MCF 10A (cell line): ENCODE measurements around the gene DBF4. TPM values are rescaled to one million over a fixed set of nuclear protein-coding genes. Genes with fewer than 3 reads are reported as not detected.
A peak's percentile ranks its signal among the peaks of the same experiment; 100 is the strongest.

Experiments used
- BruUV-seq: library from RNA; stranded (reverse); fragments of 400-500 nt; replicated peaks from 2 replicates; lab custom pipeline; 2021; lab: Mats Ljungman, UMichigan
- CTCF ChIA-PET: fragments of 300-600 bp; sonication (Branson Sonifier 250); formaldehyde crosslinking; extraction: SDS; loops from one replicate; lab custom pipeline; 2021; ENCODE audit warnings: antibody characterized with exemption, inconsistent platforms; lab: Yijun Ruan, JAX
- POLR2A ChIA-PET: fragments of 300-600, 350-650 bp; sonication (Branson Sonifier 250); formaldehyde crosslinking; extraction: SDS; loops from one replicate; lab custom pipeline; 2020; ENCODE audit warnings: antibody characterized with exemption, inconsistent platforms; lab: Yijun Ruan, JAX
- DNase-seq: peaks from one replicate; pipeline ENCODE4 v3.0.0-alpha.2; 2018; ENCODE audit not compliant: unreplicated experiment
- H3K27ac Mint-ChIP-seq: one replicate; pipeline ENCODE4 v1.8.0; 2022; ENCODE audit warnings: mild to moderate bottlenecking, low read depth, mixed read lengths; ENCODE audit not compliant: unreplicated experiment
- H3K27me3 Mint-ChIP-seq: one replicate; pipeline ENCODE4 v1.8.0; 2022; ENCODE audit warnings: mixed read lengths; ENCODE audit not compliant: insufficient read depth, unreplicated experiment
- H3K36me3 Mint-ChIP-seq: one replicate; pipeline ENCODE4 v1.8.0; 2022; ENCODE audit warnings: mild to moderate bottlenecking, moderate library complexity, mixed read lengths; ENCODE audit not compliant: insufficient read depth, unreplicated experiment
- H3K4me1 Mint-ChIP-seq: one replicate; pipeline ENCODE4 v1.8.0; 2022; ENCODE audit warnings: mixed read lengths; ENCODE audit not compliant: insufficient read depth, unreplicated experiment
- H3K4me3 Mint-ChIP-seq: one replicate; pipeline ENCODE4 v1.8.0; 2022; ENCODE audit warnings: mild to moderate bottlenecking, moderate library complexity, mixed read lengths; ENCODE audit not compliant: unreplicated experiment
- H3K9me3 Mint-ChIP-seq: one replicate; pipeline ENCODE4 v1.8.0; 2022; ENCODE audit warnings: mixed read lengths; ENCODE audit not compliant: unreplicated experiment
- CTCF ChIP-seq: fragments of 200-600 bp; IDR thresholded peaks from one replicate; pipeline ENCODE4 v1.8.0; 2022; ENCODE audit warnings: antibody characterized with exemption, mild to moderate bottlenecking; ENCODE audit not compliant: unreplicated experiment
- intact Hi-C: fragments of 100-400 bp; cut with micrococcal nuclease; formaldehyde crosslinking; loops from 2 replicates; pipeline ENCODE4 v1.14.1; 2022
- total RNA-seq: library from RNA; stranded (reverse); gene quantifications from 2 replicates; pipeline ENCODE4 v1.2.3, GENCODE V29; 2022

DBF4 gene
- total RNA-seq, 1 experiment from 2014 or later: 27.4 TPM

GRCh38 chr7:87882151-87882937 is 6.1 kb downstream of the DBF4 start:
- Mint-ChIP-seq H3K36me3 (peaks cover 23% of the 10 kb centered on the region), H3K4me3 (no peak overlapping the region), H3K27me3 (no peaks in the 10 kb centered on the region), H3K27ac (peak overlapping the region; percentile 66), H3K4me1 (peaks cover 15% of the 10 kb centered on the region), H3K9me3 (no peaks in the 10 kb centered on the region)
- no peak for DNase-seq
- intact Hi-C loops: no loop called here
- POLR2A ChIA-PET: no interaction called here
- CTCF ChIA-PET: interaction anchor here (0.6 to 1.3 kb wide), 3 partner anchors 227 to 570 kb away, joined by 3 to 4 read pairs (median 4); no protein-coding TSS in a partner anchor
- no TSS peak for BruUV-seq
- TF ChIP-seq CTCF: no peak

GRCh38 chr7:87885018-87885417 is 8.7 kb downstream of the DBF4 start:
- TF ChIP-seq CTCF: no peak
- no peak for DNase-seq
- ChIA-PET POLR2A (interaction anchor here (3.4 kb wide), 1 partner anchor 9 kb away, joined by 12 read pairs; the partner anchor contains the start of genes DBF4 and SLC25A40), CTCF (interaction anchor here (0.6 to 6.6 kb wide), 8 partner anchors 10 to 379 kb away, joined by 3 to 53 read pairs (median 5); no protein-coding TSS in a partner anchor)
- Mint-ChIP-seq H3K27ac (peak overlapping the region; percentile 28), H3K4me3 (no peak overlapping the region), H3K36me3 (peaks cover 34% of the 10 kb centered on the region), H3K27me3 (no peaks in the 10 kb centered on the region), H3K4me1 (peaks cover 15% of the 10 kb centered on the region), H3K9me3 (no peaks in the 10 kb centered on the region)
- no TSS peak for BruUV-seq
- intact Hi-C loops: loop anchor here (5.0 kb wide), 2 partner anchors 227 to 468 kb away; no protein-coding TSS in a partner anchor

- TF ChIP-seq CTCF: peak; percentile 42
- POLR2A ChIA-PET: interaction anchor here (0.9 to 3.4 kb wide), 3 partner anchors 8 to 90 kb away, joined by 4 to 12 read pairs (median 5); partner anchors contain the start of genes DBF4 and SLC25A40
- peak; percentile 31 for DNase-seq
- Mint-ChIP-seq H3K36me3 (peaks cover 30% of the 10 kb centered on the region), H3K4me3 (no peak overlapping the region), H3K4me1 (peaks cover 11% of the 10 kb centered on the region), H3K27me3 (no peaks in the 10 kb centered on the region), H3K9me3 (no peaks in the 10 kb centered on the region), H3K27ac (no peak overlapping the region)
- CTCF ChIA-PET: interaction anchor here (0.5 to 6.6 kb wide), 27 partner anchors 9 to 425 kb away, joined by 3 to 53 read pairs (median 3); no protein-coding TSS in a partner anchor
- no TSS peak for BruUV-seq
- intact Hi-C loops: loop anchor here (1.0 to 5.0 kb wide), 5 partner anchors 89 to 574 kb away; no protein-coding TSS in a partner anchor
These were observed 10.6 kb downstream of the DBF4 start for GRCh38 chr7:87886875-87887274.

GRCh38 chr7:87895363-87895762 is 19.1 kb downstream of the DBF4 start:
- no peak for DNase-seq
- H3K36me3 Mint-ChIP-seq: peaks cover 17% of the 10 kb centered on the region
- intact Hi-C loops: no loop called here
- H3K9me3 Mint-ChIP-seq: no peaks in the 10 kb centered on the region
- peaks cover 5% of the 10 kb centered on the region for H3K4me1 Mint-ChIP-seq
- no peak overlapping the region for H3K4me3 Mint-ChIP-seq
- CTCF ChIA-PET: interaction anchor here (0.8 kb wide), 1 partner anchor 9 kb away, joined by 3 read pairs; no protein-coding TSS in a partner anchor
- no peaks in the 10 kb centered on the region for H3K27me3 Mint-ChIP-seq
- TF ChIP-seq CTCF: no peak
- peak overlapping the region; percentile 39 for H3K27ac Mint-ChIP-seq
- no TSS peak for BruUV-seq
- POLR2A ChIA-PET: no interaction called here
